ENCODE data around the gene HOXB1.
A peak's percentile ranks its signal among the peaks of the same experiment; 100 is the strongest.

The HOXB1 gene

GRCh38 chr17:48530887-48531272 lies at the start of gene HOXB1:
TSS of gene HOXB1 (minus strand) at chr17:48531011. CDS start at chr17:48530904, 107 bp downstream.
- no peak for DNase-seq

GRCh38 chr17:48579760-48580554 lies 49.1 kb upstream of the HOXB1 start:
- DNase-seq, result no peak

GRCh38 chr17:48579471-48579759 lies 48.6 kb upstream of the HOXB1 start:
- DNase-seq, result no peak

- no peak for DNase-seq
Observed at GRCh38 chr17:48578616-48579470, 48.0 kb upstream of the HOXB1 start.

- DNase-seq, result peak; percentile 84
Observed at GRCh38 chr17:48577946-48578615, 47.3 kb upstream of the HOXB1 start, which contains the start of gene HOXB4. TSS of gene HOXB4 (minus strand) at chr17:48578350. CDS start at chr17:48578319, 31 bp downstream.

GRCh38 chr17:48577330-48577945 lies 46.6 kb upstream of the HOXB1 start:
- peak; percentile 27 for DNase-seq

- DNase-seq, result no peak
Observed at GRCh38 chr17:48576479-48577309, 45.9 kb upstream of the HOXB1 start.

GRCh38 chr17:48575673-48576478 lies 45.1 kb upstream of the HOXB1 start:
- DNase-seq, result no peak

- DNase-seq, result no peak
Observed at GRCh38 chr17:48575066-48575582, 44.3 kb upstream of the HOXB1 start.

- DNase-seq, result no peak
Observed at GRCh38 chr17:48574505-48575065, 43.8 kb upstream of the HOXB1 start.

- DNase-seq, result no peak
Observed at GRCh38 chr17:48571826-48572417, 41.1 kb upstream of the HOXB1 start.

GRCh38 chr17:48571024-48571818 lies 40.4 kb upstream of the HOXB1 start:
- DNase-seq, result no peak

GRCh38 chr17:48570325-48571023 lies 39.7 kb upstream of the HOXB1 start:
- no peak for DNase-seq

GRCh38 chr17:48569674-48570324 lies 39.0 kb upstream of the HOXB1 start:
- DNase-seq, result no peak

GRCh38 chr17:48569240-48569582 lies 38.4 kb upstream of the HOXB1 start:
- DNase-seq, result no peak

- no peak for DNase-seq
Observed at GRCh38 chr17:48568499-48569239, 37.9 kb upstream of the HOXB1 start.

GRCh38 chr17:48567646-48568354 lies 37.0 kb upstream of the HOXB1 start:
- DNase-seq, result no peak

Measured in activated CD4-positive, alpha-beta T cell treated with anti-CD3 and anti-CD28 coated beads, Interleukin-2, Interleukin-6, amounts not matched to agents 100 ng/mL and 50 ng/mL, durations not matched to agents 16 hours and 8 hours (primary cell).